IPS-18c (cell line): ENCODE measurements around the gene MAGOH.

ENCODE experiments used
- H3K4me3 ChIP-seq: 2 replicates; pipeline ENCODE4 v1.7.0; 2013; ENCODE audit warnings: low read depth, mild to moderate bottlenecking, low read length, moderate library complexity; ENCODE audit not compliant: insufficient read depth
- H3K9me3 ChIP-seq: one replicate; pipeline ENCODE4 v1.6.1; 2013; ENCODE audit warnings: mild to moderate bottlenecking, low read length, moderate library complexity; ENCODE audit not compliant: control insufficient read depth, insufficient read depth

Gene MAGOH

GRCh38 chr1:53182111-53182593 is 56.2 kb downstream of the MAGOH start:
- H3K4me3 ChIP-seq, result no peak overlapping the region
- H3K9me3 ChIP-seq, result no peaks in the 10 kb centered on the region

GRCh38 chr1:53180951-53181350 is 57.4 kb downstream of the MAGOH start:
- no peak overlapping the region for H3K4me3 ChIP-seq
- no peaks in the 10 kb centered on the region for H3K9me3 ChIP-seq

- Histone ChIP-seq H3K4me3 (no peak overlapping the region), H3K9me3 (no peaks in the 10 kb centered on the region)
Measured at GRCh38 chr1:53180226-53180625, 58.1 kb downstream of the MAGOH start.
